Stimulated activated CD4-positive, alpha-beta T cell treated with anti-CD3 and anti-CD28 coated beads, Interleukin-1b, Interleukin-23, amount 100 ng/mL, for 4 hours (primary cell): ENCODE results near the gene RBMS1.

Source experiments
- DNase-seq, 2 donors: peaks; one replicate each; pipeline ENCODE4 v3.0.0-alpha.2; 2020; ENCODE audit warnings: low read depth in 2 of 2

The RBMS1 gene, protein sequence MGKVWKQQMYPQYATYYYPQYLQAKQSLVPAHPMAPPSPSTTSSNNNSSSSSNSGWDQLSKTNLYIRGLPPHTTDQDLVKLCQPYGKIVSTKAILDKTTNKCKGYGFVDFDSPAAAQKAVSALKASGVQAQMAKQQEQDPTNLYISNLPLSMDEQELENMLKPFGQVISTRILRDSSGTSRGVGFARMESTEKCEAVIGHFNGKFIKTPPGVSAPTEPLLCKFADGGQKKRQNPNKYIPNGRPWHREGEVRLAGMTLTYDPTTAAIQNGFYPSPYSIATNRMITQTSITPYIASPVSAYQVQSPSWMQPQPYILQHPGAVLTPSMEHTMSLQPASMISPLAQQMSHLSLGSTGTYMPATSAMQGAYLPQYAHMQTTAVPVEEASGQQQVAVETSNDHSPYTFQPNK

DNA sequence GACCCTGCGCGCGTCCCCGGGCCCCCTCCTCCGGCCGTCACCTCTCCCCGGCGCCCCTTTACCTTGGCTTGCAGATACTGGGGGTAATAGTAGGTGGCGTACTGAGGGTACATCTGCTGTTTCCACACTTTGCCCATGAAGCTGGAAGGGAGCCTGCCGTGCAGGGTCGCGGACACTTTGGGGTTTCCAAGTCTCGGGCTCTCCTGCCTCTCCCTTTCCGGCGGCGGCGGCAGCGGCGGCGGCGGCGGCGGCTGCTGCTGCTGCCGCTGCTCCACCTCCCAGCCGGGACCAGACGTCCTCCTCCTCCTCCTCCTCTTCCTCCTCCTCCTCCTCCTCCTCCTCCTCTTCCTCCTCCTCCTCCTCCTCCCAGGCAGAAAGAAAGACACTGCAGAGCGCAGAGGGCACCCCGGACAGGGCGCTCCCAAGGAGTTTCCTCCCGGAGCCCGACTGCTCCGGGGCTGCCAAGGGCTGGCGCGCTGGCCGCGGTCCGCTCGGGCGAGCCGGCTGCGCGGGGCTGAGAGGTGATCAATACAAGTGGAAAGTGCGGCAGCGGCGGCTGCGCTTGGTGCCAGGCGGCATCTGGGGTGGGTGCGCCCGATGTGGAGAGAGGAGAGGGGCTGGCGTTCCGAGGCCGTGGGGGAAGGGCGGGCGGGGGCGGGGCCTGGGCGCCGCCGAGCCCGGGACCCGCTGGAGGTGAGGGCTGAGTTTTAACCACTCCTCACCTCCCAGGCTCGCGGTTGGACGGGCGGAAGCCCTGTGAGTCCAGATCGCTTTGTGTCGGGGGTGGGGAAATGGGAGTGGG is at the start of gene RBMS1:
Gene RBMS1, minus strand, starts transcription at position 581 of the 802 bp plus-strand sequence. Its CDS starts 444 bp downstream, at position 137.
- peak; percentile 33 to 42 for DNase-seq

DNA sequence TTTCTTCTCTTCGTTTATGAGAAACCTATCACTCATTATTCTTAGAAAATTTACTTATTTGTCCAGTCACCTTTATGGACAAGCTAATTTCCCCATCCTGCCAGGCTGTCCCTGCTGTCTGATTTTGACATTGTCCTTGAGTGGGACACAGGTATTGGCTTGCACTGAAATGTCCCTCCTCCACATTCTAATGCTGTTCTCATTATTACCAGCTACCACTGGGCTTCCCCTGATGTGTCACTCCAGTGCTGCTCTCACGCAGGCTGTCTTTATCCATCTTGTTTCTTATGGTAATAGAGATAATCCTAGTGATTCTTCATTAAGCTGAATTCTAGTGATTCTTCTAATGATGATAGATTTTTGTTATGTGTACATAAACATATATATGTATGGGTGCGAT is 48.1 kb upstream of the RBMS1 start:
- no peak for DNase-seq

DNA sequence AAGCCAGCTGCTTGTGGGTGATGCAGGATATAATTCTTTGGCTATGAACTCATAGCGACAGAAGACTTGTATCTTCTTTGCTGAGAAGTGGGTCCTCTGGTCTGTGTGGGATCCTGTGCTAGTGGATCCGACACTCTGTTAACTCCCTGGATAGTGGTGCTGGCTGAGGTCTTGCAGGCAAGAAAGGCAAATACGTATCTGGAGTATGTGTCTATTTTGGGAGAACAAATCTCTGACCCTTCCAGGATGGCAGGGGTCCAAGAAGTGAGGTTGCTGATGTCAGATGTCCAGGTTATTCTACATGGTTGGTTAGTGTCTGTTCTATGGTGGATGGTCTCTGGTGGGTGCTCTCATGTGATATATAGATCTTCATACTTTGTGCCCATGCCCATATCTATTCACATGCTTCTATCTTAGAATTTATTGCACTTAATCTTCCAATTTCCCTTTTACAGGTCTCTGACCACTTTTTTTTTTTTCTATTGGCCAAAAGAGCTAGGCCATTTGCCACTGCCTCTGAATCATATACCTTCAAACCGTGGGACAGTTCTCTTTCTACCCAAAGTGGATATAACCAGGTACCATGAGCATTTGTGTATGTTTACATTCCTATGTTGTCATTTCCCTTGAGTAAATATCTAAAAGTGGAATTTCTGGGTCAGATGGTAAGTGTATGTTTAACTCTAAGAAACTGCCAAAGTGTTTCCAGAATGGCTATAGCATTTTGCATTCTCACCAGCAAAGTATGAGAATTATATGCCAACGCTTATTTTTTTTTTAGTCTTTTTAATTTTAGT is 45.1 kb upstream of the RBMS1 start:
- DNase-seq, result no peak

DNA sequence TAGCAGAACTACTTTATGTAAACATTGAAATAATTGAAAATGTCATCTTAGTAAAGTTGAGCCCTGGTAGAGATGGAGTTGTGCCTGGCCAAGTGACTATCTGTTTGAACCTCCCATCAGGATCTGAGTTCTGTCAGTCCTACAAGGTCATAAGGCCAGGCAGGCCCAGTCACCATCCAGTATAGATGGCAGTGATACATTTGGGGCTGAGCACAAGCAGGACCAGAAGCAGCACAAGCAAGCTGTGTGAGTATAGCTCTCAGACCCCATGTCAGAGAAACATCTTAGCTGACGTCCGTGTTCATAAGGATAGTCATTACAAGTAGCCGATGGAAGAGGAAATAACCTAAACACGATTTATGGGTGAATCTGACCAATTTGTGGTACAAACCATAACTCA is 44.5 kb upstream of the RBMS1 start:
- DNase-seq, result no peak

DNA sequence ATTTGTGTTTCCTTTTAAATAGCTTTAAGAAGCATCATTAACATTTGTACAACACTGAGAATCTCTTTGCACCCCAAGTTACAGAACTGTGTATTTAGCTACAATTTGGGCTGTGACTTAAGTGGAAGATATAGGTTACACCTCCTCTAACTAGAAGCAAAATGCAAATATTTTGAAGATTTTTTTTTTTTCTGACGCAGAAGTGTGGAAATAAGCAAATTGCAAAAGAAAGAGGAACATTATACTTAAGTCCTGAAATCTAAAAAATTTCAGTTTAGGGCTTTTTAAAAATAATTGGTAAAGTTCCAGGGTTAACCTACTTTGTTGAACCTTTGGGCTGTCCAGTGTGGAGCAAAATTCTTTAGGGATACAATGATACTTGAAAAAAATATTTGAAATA is 41.4 kb upstream of the RBMS1 start:
- DNase-seq, result no peak

DNA sequence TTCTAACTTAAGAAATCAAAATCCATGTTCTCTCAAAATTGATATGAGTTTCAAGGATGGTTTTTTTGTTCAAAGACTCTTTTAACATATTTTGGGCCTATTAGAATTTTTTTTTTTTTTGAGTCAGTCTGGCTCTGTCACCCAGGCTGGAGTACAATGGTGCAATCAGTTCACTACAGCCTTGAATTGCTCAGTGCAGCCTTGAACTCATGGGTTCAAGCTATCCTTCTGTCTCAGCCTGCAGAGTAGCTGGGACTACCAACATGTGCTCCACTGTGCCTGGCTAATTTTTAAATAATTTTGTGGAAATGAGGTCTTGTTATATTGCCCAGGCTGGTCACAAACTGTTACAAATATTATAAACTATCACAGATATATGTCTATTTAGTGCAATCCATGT is 40.6 kb upstream of the RBMS1 start:
- DNase-seq, result no peak

DNA sequence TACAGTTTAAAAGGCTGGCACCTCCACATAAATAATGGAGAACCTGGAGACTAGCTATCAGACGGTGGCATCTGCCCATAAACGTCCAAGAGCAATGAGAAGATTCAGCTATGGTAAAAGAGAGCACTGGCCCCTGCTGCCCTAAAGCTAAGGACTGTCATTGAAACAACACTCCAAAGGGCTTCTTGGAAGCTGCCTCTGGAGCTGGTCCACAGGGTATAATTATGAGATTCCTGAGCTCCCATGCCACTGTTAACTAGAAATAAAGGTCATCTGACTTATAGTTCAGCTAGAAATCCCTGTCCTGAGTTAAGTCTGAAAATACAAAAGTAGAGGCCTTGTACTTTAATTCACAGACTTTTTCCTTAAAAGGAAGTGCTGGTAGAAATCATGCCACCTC is 39.9 kb upstream of the RBMS1 start:
- no peak for DNase-seq

DNA sequence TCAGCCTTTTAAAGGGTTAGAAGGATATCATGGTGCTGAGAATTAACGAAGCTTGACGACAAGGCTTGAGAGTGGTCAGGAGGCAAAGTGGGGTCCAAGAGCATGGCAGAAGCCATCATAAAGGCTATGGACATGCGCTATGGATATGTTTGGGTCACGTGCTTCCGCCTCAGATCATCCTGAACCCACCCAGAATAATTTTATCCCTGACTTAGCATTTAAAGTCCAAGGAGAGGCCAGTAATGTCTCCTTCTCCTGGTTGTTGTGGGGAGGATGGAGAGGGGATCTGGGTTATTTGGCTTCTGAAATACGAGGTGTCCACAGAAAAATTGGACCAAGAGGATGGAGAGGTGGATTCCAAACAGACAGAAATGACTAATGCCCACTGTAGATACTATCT is 38.8 kb upstream of the RBMS1 start:
- DNase-seq, result no peak

DNA sequence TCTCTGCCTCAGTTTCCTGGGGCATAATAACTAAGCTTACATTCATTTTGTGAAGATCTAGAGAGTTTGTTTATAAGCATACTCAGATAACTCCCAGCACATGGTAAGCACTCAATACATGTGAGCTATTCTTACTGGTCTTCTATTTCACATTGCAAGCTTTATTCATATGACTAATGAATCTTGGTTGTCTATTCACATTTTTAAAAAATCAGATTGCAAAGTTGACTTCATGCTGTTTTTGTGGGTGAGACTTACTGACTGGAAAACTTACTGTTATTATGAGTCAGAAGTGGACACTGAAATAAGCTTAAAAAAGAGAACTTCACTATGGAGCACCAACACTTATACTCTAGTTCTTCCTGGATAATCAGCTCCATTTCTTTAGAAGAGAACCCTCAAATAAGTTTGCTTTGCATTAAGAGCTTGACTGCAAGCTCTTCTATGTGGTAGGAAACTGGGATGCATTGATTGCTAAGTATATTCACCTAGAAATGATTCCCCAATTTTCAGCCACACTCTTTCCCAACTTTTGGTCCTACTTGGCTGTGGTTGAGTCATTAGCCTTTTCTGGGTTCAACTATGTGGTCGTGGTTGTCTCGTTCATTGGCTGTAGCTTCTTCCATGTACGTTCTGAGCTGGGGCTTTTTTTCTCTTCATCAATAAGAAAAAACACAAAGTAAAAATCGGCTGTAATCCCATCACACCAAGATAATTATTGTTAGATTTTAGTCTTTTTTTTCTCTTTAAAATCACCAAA is 29.5 kb upstream of the RBMS1 start:
- no peak for DNase-seq

DNA sequence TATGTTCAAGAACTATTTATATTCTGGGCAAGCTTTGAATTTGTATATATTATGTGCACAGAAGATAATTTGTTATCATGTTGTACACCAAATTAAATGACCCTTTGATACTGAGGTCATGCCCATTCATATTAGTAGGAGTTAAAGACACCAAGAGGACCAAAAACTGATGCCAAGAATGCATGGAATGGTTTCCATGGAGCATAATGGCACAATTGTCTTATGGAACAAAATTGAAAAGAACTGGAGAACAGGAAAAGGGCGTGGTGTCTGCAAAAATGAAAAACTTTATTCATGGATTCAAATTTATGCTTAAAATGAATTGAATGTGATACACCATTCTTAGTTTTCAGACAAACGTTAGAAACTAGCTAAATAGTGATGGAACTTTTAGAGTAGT is 24.1 kb upstream of the RBMS1 start:
- no peak for DNase-seq

DNA sequence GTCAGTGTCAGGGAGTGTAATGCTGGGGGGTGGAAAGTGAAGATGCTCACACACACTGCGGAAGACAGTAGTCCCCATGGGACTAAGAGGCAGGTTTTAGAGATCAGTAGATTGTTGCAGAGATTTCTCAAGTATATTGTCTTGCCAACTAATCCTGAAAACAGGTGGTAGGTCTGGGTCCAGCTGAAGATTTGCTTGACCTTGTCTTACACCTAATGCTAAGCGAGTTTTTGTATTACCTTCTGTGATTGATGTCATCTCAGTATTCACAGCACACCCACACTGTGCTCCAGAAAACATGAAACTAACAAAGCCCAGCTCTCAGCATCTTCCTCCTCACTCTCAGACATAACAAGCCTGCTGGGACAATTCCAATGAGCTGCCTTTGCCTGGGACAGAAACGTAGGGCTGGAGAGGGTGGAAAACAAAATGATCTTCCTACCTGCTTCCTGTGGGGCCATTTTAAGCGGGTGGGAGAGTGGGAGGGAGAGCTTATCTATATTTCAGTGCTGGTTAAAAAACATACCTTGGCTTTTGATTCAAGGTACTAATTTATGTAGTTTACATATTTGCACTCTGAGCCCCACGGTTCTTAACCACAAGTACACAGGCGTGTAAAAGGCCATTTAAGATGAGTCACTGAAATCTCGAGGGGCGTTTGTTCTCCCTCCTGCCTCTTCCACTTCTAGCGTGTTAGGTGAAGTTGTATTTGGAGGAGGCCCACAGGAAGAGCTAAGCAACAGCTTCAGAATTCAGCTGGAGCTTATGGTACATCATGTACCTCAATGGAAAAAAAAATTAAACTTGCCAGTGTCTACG is 23.1 kb upstream of the RBMS1 start:
- no peak for DNase-seq

DNA sequence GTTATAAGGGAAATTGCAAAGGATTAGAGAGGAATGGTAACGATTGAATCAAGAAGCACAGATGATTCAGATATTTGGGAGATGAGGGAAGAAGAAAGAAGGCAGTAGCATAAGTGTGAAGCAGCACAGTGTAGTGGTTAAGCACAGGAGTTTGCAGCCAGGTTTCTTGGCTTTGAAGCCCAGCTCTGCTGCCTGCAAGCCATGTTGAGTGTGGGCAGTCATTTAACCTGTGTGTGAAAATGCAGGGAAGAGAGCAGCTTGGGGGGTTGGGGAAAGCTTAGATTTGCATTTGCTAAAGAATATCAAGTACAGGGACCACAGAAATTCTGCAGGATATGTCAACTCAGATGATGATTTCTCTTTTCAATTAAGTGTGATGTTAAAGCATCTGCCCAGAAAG is 21.5 kb upstream of the RBMS1 start:
- no peak for DNase-seq

DNA sequence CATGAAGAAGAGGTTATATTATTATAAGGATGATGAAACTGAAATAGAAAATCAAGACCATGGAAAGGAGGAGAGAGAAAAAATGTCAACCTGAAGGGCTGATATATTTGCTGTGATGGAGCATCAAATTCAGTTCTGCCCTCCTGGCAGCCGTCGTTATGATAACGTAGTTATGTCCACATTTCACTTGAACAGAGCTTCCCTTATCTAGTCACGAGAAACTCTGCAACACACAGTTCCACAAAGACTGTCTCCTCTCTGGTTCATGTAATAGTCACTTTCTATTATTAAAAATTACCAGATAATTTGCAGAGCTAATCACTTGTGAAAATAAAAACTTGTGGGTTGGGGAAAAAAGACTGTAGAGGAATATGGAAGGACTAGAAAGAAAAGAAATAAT is 19.5 kb upstream of the RBMS1 start:
- DNase-seq, result no peak

DNA sequence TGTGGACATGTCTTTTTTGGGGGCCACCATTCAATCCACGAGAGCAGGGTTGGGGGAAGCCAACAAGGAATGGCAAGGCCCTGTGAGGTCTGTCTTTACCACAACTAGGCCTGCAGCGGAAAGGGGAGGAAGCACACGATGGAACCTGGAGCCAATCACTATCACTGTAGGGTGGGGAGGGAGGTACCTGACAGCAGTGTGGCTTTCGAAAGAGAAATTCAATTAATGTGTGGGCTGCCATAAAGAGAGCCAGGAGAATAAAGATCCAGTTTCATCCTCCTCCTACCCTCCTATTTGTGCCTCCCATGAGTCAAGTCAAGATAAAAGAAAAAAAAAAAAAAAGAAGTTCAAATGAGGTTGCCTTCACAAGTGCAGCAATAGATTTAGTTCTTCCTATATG is 18.9 kb upstream of the RBMS1 start:
- DNase-seq, result no peak

DNA sequence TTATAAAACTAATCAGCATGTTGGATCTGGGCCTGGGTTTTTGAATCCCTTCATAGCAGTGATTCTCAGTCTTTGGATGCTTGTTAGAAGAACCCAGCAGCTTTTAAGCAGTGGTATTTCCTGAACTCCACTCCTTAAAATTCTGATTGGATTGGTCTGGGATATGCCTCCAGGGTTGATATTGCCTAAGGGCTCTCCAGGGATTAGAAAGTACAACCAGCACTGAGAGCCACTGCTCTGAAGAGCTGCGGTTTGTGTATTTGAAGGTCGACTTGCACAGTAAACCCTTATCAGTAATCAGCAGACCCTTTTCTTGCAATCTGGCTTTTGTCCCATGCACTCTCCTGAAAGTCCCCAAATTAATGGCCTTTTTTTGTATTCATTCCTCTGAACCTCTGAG is 17.0 kb upstream of the RBMS1 start:
- DNase-seq, result no peak

DNA sequence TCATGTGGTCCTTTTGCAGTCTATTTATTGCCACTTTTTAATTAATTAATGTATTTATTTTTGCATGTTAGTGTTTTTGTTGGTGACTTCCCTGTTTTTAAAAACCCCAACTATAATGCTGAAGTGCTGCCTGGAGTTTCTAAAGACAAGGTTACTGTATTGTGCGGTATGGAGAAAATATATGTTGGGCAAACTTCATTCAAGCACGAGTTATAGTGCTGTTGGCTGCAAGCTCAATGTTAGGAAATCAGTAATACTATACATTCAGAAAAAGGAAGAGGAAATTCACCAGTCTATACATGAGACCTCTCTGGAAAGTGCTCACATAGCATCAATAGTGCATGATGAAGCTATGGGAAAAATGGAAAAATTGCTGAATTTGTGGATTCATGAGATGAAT is 15.4 kb upstream of the RBMS1 start:
- DNase-seq, result no peak

DNA sequence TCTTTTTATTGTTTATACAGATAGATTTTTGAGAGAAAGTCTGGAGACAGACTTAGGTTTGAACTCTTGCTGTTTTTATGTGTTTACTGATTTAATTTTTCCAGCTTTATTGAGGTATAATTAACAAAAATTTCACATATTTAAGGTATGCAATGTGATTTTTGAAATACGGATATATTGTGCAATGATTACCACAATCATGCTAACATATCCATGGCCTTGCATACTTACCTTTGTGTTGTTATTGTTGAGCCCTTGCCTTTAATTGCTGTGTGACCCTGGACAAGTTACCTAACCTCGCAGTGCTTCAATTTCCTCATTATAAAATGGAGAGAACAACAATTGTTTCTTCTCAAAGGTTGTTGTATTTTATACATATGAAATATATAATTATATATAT is 13.9 kb upstream of the RBMS1 start:
- no peak for DNase-seq

DNA sequence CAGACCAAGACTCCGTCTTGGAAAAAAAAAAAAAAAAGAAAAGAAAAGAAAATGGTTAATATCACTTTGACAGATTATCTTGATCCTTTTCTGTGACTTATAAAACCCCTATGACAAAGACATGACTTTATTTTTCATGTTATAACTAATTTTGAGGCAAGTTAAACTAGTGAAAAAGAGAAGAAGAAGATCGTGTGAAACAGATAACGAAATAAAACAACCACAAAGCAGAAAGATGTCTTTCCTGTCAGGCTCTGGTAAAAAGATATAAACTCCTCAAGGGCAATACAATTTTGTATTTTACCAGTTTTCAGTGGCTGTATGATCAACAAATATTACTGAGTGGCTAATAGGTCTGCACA is 13.4 kb upstream of the RBMS1 start:
- no peak for DNase-seq

DNA sequence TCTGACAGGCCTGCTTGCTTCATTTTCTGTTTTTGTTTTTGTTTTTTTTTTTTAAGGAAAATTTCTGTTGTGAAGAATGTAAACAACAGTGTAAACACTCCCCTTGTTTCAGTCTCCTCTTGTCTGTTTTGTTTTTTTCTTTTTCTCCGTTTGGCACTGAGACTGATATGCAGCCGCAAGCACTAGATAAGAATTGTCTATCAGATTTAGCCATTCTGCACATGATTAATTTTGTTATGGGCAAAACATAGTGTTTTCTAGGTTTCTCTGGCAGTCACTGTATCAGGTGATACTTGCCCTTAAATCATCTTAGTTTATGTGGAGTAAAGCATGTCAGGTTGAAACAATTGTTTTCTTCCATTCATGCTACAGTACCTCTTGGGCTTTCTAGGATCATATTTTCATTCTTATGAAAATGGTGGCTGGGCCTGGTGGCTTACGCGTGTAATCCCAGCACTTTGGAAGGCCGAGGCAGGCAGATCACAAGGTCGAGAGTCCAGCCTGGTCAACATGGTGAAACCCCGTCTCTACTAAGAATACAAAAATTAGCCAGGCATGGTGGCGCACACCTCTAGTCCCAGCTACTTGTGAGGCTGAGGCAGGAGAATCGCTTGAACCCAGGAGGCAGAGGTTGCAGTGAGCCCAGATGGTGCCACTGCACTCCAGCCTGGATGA is 12.9 kb upstream of the RBMS1 start:
- no peak for DNase-seq

DNA sequence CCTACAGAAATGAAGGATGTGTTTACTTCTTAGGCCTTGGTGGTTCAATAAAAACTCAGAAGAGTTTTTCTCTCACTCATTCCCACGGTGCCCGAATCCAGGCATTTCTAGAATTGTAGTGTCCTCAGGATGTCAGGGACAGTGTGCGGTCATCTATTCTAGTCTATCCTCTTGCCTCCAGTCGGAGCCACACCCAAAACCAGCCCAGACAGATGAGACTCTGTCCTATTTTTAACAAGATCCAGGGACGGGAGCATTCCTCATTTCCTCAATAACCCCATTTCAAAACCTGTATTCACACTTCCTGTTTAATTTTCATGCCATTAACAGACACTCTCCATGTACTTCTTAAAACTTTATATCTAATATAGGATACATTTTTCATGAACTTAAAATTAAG is 11.6 kb upstream of the RBMS1 start:
- DNase-seq, result no peak
